IPS DF 6.9 (cell line): ENCODE data around the gene CCNY.

Experiments
- DNase-seq: peaks from one replicate; pipeline ENCODE4 v3.0.0-alpha.2; 2013; ENCODE audit warnings: low read depth, low spot score
- H3K27ac ChIP-seq: one replicate; pipeline ENCODE4 v1.5.1; 2013; ENCODE audit warnings: low read length, control low read depth
- H3K27me3 ChIP-seq: 2 replicates; pipeline ENCODE4 v1.6.1; 2013; ENCODE audit warnings: mild to moderate bottlenecking, low read length; ENCODE audit not compliant: control insufficient read depth, insufficient read depth
- H3K36me3 ChIP-seq: 2 replicates; pipeline ENCODE4 v1.6.1; 2013; ENCODE audit warnings: low read length; ENCODE audit not compliant: control insufficient read depth, insufficient read depth
- H3K4me1 ChIP-seq: 2 replicates; pipeline ENCODE4 v1.6.1; 2013; ENCODE audit warnings: low read length; ENCODE audit not compliant: control insufficient read depth, insufficient read depth
- H3K4me3 ChIP-seq: 2 replicates; pipeline ENCODE4 v1.5.1; 2013; ENCODE audit warnings: mild to moderate bottlenecking, low read length
- H3K9me3 ChIP-seq: 2 replicates; pipeline ENCODE4 v1.6.1; 2013; ENCODE audit warnings: low read length, inconsistent platforms; ENCODE audit not compliant: control insufficient read depth, insufficient read depth
- WGBS: extraction: QIAGEN DNeasy Blood & Tissue Kit; methylation state at CpG from one replicate; pipeline ENCODE4 v1.1.7; 2013; ENCODE audit warnings: mixed read lengths, missing lambda C conversion rate; ENCODE audit not compliant: insufficient read length, insufficient coverage; 5-methylcytosine and 5-hydroxymethylcytosine counted together

The CCNY gene

GRCh38 chr10:35452171-35452570, 115.9 kb downstream of the CCNY start:
- no CpG with 5 or more reads among the region's 1 CpG for WGBS
- Histone ChIP-seq H3K9me3 (no peaks in the 10 kb centered on the region), H3K4me1 (peaks cover 12% of the 10 kb centered on the region), H3K27me3 (no peaks in the 10 kb centered on the region), H3K36me3 (no peaks in the 10 kb centered on the region), H3K27ac (no peak overlapping the region), H3K4me3 (no peak overlapping the region)
- DNase-seq: no peak

- no peaks in the 10 kb centered on the region for H3K9me3 ChIP-seq
- H3K4me3 ChIP-seq: no peak overlapping the region
- H3K27ac ChIP-seq: no peak overlapping the region
- H3K27me3 ChIP-seq: no peaks in the 10 kb centered on the region
- no peak for DNase-seq
- H3K4me1 ChIP-seq: peaks cover 8% of the 10 kb centered on the region
- WGBS: no CpG with 5 or more reads among the region's 2 CpGs
- H3K36me3 ChIP-seq: no peaks in the 10 kb centered on the region
Measured at GRCh38 chr10:35452847-35453246, 116.5 kb downstream of the CCNY start.

GRCh38 chr10:35453855-35454532, 117.7 kb downstream of the CCNY start:
- Histone ChIP-seq H3K27ac (no peak overlapping the region), H3K4me3 (no peak overlapping the region), H3K4me1 (peaks cover 9% of the 10 kb centered on the region; the same call in 1 of the 2 replicates), H3K9me3 (no peaks in the 10 kb centered on the region), H3K27me3 (no peaks in the 10 kb centered on the region), H3K36me3 (no peaks in the 10 kb centered on the region)
- no CpG with 5 or more reads among the region's 12 CpGs for WGBS
- DNase-seq: no peak

GRCh38 chr10:35456153-35456720, 119.9 kb downstream of the CCNY start:
- Histone ChIP-seq H3K36me3 (no peaks in the 10 kb centered on the region), H3K27me3 (no peaks in the 10 kb centered on the region), H3K4me1 (peaks cover 3% of the 10 kb centered on the region; the same call in 1 of the 2 replicates), H3K9me3 (no peaks in the 10 kb centered on the region), H3K27ac (no peak overlapping the region), H3K4me3 (no peak overlapping the region)
- DNase-seq: no peak
- WGBS: no CpG with 5 or more reads among the region's 3 CpGs

- Histone ChIP-seq H3K4me1 (peaks cover 3% of the 10 kb centered on the region; the same call in 1 of the 2 replicates), H3K9me3 (no peaks in the 10 kb centered on the region), H3K36me3 (no peaks in the 10 kb centered on the region), H3K27me3 (no peaks in the 10 kb centered on the region), H3K27ac (no peak overlapping the region), H3K4me3 (no peak overlapping the region)
- DNase-seq: no peak
- WGBS: no CpG with 5 or more reads among the region's 4 CpGs
Measured at GRCh38 chr10:35456784-35457183, 120.5 kb downstream of the CCNY start.

GRCh38 chr10:35458500-35459448, 122.5 kb downstream of the CCNY start:
- no peak overlapping the region for H3K4me3 ChIP-seq
- H3K27ac ChIP-seq: no peak overlapping the region
- no peaks in the 10 kb centered on the region for H3K36me3 ChIP-seq
- no CpG with 5 or more reads among the region's 12 CpGs for WGBS
- peaks cover 9% of the 10 kb centered on the region; the same call in 1 of the 2 replicates for H3K4me1 ChIP-seq
- H3K27me3 ChIP-seq: no peaks in the 10 kb centered on the region
- H3K9me3 ChIP-seq: no peaks in the 10 kb centered on the region
- no peak for DNase-seq

GRCh38 chr10:35459449-35459847, 123.1 kb downstream of the CCNY start:
- H3K27me3 ChIP-seq: no peaks in the 10 kb centered on the region
- no CpG with 5 or more reads among the region's 2 CpGs for WGBS
- H3K4me1 ChIP-seq: peaks cover 9% of the 10 kb centered on the region; the same call in 1 of the 2 replicates
- no peak overlapping the region for H3K4me3 ChIP-seq
- H3K9me3 ChIP-seq: no peaks in the 10 kb centered on the region
- no peak overlapping the region for H3K27ac ChIP-seq
- H3K36me3 ChIP-seq: no peaks in the 10 kb centered on the region
- no peak for DNase-seq

GRCh38 chr10:35460852-35461460, 124.6 kb downstream of the CCNY start:
- Histone ChIP-seq H3K4me3 (no peak overlapping the region), H3K27me3 (no peaks in the 10 kb centered on the region), H3K27ac (no peak overlapping the region), H3K4me1 (peaks cover 9% of the 10 kb centered on the region; the same call in 1 of the 2 replicates), H3K36me3 (no peaks in the 10 kb centered on the region), H3K9me3 (no peaks in the 10 kb centered on the region)
- no peak for DNase-seq
- no CpG with 5 or more reads among the region's 2 CpGs for WGBS

GRCh38 chr10:35462491-35462934, 126.2 kb downstream of the CCNY start:
- DNase-seq: no peak

More at GRCh38 chr10:35462491-35462934, 126.2 kb downstream of the CCNY start:
- no peaks in the 10 kb centered on the region for H3K9me3 ChIP-seq
- H3K4me1 ChIP-seq: peaks cover 12% of the 10 kb centered on the region; the same call in 1 of the 2 replicates
- H3K27me3 ChIP-seq: no peaks in the 10 kb centered on the region
- H3K27ac ChIP-seq: no peak overlapping the region
- no CpG with 5 or more reads among the region's 5 CpGs for WGBS
- no peak overlapping the region for H3K4me3 ChIP-seq
- no peaks in the 10 kb centered on the region for H3K36me3 ChIP-seq
